Adipose tissue (tissue), 3 donors: Measurements from ENCODE around the gene ACTL8. TPM values are rescaled to one million over a fixed set of nuclear protein-coding genes. Genes with fewer than 3 reads are reported as not detected.
"Not testable (repeated sequence)": the region's sequence is repeated elsewhere in the genome, so short reads cannot be mapped to it uniquely, and the experiment has no call there.

Experiments used
- H3K27ac ChIP-seq: one replicate; pipeline ENCODE4 v1.5.1; 2013; ENCODE audit warnings: low read depth, low read length
- WGBS, 3 donors: extraction: QIAGEN DNeasy Blood & Tissue Kit; methylation state at CpG; one replicate each; pipeline ENCODE4 v1.1.7; 2013; 5-methylcytosine and 5-hydroxymethylcytosine counted together
- polyA plus RNA-seq, 3 donors: library from polyadenylated mRNA; stranded (reverse); fragments of 200-250 nt; gene quantifications; one replicate each; pipeline ENCODE4 v1.2.3, GENCODE V29; 2013
- donor health status: healthy with polysubstance abuse.
- donor health status: Bipolar disorder and iron deficiency.
- donor health status: healthy.

Gene ACTL8
- polyA plus RNA-seq, 3 donors: not detected

DNA sequence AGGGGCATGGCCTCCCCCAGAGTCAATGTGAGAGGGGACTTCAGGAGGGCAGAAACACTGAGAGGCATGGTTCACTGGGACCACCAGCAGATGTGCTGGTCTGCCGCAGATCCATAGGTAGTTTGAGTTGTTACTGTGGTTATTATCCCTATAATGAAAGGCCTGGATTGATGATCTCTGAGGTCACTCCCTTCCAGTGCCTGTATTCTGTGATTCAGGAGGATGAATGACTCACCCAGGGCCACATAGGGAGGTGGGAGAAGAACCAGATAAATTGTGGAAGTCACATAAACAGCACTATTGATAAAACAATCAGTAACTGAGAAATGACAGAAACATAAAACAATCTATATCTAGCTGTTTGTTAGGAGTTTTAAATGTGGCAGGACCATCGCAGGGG, 22.7 kb upstream of the ACTL8 start:
- no peak overlapping the region for H3K27ac ChIP-seq
- 85 to 94% (median 86%) methylated on average over 2 of the region's 2 CpGs for WGBS, 3 donors

DNA sequence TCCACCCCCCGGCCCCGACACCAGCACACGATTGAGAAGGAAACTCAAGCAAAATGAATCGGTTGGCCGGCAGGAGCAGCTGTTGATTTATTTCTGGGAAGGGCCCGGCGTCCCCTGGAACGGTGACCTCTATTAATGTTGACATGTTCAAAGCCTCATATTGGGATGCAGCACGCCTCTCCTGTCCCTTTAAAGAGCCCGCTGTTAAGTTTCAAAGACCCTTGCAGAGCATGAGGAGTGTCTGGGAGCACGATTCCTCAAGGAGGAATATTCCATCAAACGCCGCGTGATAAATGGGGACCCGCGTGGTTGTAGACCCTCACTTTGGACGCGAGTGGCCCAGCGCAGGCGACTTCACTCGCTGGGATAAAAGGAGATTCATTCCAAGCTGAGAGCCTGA, 21.5 kb upstream of the ACTL8 start:
- no peak overlapping the region for H3K27ac ChIP-seq
- 40 to 67% (median 64%) methylated on average over 21 of the region's 21 CpGs for WGBS, 3 donors

DNA sequence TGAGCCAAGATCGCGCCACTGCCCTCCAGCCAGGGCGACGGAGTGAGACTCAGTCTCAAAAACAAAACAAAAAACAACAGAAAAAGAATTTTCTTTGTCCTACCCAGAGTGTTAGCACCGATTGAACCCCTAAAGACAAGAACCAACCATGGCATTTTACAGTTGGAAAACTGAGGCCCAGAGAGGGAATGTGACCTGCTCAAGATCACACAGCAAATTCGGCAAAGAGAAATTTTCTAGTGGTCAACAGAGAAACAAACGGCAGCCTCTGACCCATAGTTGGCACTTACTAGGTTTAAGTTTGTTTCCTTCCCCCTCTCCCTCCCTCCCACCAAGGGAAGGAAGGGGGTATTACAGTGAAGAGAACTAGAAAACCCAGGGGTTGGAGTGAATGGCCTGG, 20.5 kb upstream of the ACTL8 start:
- WGBS, 3 donors: 85 to 88% (median 85%) methylated on average over 7 of the region's 7 CpGs
- H3K27ac ChIP-seq: no peak overlapping the region

DNA sequence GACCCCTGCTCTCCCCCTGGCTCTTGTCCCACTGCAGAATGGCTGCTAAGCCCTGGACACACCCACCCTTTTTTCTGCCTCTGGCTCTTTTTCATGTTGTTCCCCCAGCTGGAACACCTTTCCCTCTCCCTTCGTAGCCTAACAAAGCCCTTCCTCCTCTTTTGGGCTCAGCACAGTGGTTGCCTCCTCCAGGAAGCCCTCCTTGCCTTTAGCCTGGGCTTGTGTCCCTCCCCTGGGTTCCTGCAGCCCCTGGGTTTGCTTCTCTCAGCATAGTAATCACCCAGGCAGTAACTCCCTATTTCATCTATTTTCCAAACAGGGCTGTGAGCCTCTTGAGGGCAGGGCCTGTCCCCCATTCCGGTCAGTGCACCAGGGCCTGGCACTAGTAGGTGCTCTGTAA, 19.8 kb upstream of the ACTL8 start:
- 75 to 85% (median 81%) methylated on average over 2 of the region's 2 CpGs for WGBS, 3 donors
- no peak overlapping the region for H3K27ac ChIP-seq

DNA sequence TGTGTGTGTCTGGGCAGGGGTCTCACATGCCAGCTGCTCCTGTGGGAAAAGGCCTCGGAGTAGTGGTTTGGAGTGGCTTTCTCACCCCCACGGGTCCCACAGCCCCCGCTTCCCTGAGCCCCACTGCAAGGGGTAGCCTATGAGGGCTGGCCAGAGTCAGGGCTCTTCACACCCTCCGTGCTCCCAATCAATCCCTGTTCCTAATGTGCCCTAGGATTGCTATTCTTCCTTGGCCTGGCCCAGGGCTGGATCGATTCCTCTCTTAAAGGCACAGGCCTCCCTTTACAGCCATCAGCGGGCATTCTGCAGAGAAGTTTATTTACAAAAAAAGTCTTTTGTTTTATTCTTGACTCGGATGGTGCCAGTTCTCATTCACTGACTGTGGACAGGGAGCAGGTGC, 19.3 kb upstream of the ACTL8 start:
- H3K27ac ChIP-seq: no peak overlapping the region
- WGBS, 3 donors: 25 to 71% (median 60%) methylated on average over 7 of the region's 7 CpGs

DNA sequence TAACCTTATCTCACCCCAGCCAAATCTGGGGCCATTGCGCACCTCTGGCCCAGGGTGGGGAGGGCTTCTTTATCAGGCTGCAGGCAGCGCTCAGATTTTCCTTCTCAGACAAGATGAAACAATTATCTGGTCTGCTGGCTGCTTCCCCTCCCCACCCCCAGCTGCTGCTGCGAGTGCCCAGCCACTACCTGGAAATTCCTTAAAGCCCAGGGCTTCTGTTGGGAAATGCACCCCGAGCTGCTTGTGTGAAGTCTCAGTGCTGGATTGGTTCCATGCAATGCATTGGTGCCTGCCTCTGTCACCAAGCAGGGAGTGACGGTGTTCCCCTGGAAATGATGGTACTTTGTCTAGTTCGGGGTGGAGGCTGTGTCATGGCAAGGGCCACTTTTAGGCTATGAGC, 18.5 kb upstream of the ACTL8 start:
- 60 to 75% (median 74%) methylated on average over 6 of the region's 6 CpGs for WGBS, 3 donors
- H3K27ac ChIP-seq: no peak overlapping the region

DNA sequence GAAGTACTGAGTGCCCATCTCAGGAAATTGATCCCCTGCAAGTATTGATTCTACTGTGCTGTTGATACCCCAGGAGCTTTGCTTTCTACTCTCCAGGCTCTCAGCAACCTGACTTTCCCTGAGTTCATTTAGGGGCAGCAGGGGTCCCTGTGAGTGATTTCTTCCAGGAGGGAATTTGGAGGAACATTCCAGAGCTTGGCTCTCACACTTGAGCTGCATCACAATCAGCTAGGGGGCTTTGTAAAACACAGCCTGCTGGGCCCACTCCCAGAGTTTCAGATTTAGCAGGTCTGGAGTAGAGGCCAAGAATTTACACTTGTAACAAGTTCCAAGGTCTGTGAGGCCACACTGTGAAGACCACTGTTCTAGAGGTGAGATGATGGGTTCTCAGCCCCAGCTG, 16.1 kb upstream of the ACTL8 start:
- no peak overlapping the region for H3K27ac ChIP-seq

DNA sequence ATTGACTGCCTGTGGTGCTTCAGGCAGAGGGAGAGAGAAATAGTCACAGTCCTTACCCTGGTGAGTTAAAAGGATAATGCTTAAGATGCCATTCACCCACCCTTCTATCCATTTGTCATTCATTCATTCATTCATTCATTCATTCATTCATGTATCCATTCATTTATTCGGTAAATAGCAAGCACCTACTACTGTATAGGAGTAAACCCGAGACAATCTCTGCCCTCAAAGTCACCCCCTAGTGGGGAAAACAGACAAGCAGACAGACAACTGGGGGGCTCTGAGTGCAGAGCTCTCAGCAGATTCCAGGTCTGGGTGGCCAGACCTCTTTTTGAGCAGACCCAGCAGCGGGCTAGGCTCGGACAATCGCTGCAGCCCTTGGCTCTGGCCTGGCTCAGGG, 14.1 kb upstream of the ACTL8 start:
- WGBS, 3 donors: 71 to 80% (median 74%) methylated on average over 5 of the region's 5 CpGs
- H3K27ac ChIP-seq: no peak overlapping the region

DNA sequence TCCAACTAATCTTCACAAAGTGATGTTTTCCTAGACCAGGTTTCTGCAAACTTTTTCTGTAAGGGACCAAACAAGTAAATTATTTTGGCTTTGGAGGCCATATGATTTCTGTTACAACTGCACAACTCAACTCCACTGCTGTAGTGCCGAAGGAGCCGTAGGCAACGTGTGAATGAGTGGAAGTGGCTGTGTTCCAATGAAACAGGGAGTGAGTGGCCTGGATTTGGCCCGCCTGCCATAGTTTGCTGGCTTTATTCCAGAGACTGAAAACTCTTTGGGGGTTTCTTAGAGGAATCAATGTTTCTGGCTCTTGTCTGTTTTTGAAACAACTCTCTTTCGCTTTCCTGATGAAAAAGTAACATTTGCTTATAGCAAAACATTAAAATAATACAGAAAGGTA, 12.6 kb upstream of the ACTL8 start:
- WGBS, 3 donors: 32 to 33% (median 33%) methylated on average over 5 of the region's 5 CpGs
- no peak overlapping the region for H3K27ac ChIP-seq

DNA sequence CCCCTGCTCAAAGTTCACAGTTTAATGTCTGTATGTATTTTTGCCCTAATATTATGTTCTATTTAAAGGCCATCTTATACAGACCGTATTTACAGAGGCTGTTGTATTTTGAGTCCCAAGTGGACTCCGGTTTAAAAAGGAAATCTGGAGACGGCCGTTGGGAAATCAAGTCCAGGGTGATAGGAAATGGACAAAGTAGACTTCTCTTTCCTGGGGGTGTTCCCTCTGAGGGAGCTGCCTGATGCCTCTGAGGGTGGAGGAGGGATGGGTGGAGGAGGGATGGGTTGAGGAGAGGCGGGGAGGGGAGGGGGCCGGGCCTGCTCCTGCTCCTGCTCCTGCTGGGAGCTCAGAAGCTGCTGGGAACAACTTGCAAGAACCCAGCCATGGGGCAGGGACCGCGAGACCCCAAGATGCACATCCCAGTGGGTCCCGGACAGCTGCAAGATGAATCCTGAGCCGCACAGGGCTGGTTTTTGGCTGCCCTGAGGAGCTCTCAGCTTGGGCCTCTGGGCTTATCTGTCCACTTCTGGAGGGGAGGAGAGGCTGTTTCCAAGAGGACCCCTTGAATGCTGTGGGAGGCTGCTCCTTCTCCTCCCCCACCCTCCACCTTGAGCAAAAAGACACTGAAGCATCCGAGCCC, 12.0 kb upstream of the ACTL8 start:
- H3K27ac ChIP-seq: no peak overlapping the region
- WGBS, 3 donors: 23 to 59% (median 30%) methylated on average over 10 to 11 of the region's 11 CpGs

DNA sequence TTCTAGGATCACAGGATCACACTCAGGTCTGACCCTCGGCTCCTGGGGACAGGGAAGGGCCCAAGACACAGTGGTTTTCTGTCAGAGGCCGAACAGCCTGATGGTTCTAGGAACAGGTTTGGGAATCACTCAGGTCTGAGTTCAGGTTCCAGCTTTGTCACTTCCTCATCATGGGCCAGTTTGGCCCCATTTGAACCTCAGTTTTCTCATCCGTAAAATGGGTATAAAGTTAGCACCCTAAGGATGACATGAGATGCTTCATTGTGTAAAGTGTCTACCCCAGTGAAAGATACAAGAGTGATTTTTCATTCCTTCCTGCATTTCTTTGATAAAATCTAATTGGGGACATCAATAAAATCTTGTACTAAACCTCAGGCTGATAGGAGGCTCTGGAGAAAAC, 11.2 kb upstream of the ACTL8 start:
- no peak overlapping the region for H3K27ac ChIP-seq
- 89 to 93% (median 91%) methylated on average over 3 of the region's 3 CpGs for WGBS, 3 donors

DNA sequence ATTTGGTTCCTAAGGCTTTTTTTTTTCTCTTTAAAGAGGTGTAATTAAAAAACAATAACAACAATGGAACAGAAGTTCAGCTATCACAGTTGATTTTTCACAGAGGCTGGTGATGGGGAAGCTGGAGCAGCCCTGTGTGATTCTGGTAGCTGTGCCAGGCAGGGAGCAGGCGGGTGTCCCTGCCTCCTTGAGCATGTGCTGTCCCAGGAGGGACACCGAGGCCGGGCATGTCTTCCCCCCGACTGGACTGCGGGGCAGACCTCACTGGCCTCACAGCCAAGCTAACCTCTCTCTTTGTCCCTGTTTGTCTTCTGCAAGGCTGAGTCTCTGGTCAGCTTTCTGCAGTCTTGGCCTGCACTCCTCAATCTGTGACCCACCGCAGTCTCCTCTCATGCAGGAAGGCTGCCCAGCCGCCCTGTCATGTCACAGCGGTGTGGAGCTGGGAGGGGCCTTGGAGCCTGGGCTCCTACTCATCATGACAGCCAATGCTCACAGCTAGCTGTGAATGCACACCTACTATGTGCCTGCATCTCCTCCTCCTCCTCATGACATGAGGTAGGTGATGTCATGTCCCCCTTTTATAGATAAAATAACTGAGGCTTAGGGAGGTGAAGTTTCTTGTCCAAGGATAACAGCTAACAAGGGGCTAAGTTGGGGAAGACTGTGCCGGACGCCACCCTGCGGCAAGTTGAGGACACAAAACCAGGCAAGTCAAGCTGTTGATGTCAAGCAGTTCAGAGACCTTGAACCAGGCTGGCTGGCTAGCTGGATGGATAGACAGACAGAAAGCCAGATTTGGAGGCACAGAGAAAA, 10.3 kb upstream of the ACTL8 start:
- 77 to 86% (median 86%) methylated on average over 11 of the region's 11 CpGs for WGBS, 3 donors
- H3K27ac ChIP-seq: no peak overlapping the region

DNA sequence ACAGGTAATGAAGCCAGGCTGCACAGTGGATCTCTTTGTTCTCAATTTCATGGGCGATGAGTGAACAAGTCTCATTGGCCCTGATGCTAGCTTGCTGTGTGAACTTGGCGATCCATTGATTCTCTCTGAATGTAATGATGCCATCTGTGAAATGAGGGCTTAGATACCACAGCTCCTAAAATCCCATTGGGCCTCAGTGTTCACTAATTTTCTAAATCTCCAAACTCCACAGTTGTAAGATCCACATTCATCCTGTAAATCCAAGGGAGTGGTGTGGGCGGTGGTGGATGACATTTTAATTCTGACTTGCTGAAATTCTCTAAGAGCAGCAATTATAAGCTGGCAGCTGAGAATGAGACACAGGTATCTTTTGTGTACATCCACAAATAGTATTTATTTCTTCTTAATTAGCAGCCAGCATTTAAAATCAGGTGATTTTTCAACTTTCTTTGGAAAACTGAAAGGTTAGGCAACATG, 9.6 kb upstream of the ACTL8 start:
- H3K27ac ChIP-seq: no peak overlapping the region
- WGBS, 3 donors: 72 to 94% (median 90%) methylated on average over 3 of the region's 3 CpGs

DNA sequence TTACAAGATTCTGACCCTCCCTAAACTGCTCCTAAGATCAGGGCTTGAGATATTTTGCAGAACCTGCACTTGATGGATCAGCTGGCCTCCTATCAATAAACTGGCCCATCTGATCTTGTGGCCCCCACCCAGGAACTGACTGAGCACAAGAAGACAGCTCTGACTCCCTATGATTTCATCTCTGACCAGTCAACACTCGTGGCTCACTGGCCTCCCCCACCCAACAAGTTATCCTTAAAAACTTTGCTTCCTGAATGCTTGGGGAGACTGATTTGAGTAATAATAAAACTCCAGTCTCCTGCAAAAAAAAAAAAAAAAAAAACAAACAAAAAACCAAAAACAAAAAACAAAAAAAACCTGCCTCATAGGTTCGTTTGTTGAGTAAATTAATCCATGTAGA, 8.9 kb upstream of the ACTL8 start:
- 59 to 78% (median 61%) methylated on average over 2 of the region's 2 CpGs for WGBS, 3 donors
- H3K27ac ChIP-seq: not testable (repeated sequence)

DNA sequence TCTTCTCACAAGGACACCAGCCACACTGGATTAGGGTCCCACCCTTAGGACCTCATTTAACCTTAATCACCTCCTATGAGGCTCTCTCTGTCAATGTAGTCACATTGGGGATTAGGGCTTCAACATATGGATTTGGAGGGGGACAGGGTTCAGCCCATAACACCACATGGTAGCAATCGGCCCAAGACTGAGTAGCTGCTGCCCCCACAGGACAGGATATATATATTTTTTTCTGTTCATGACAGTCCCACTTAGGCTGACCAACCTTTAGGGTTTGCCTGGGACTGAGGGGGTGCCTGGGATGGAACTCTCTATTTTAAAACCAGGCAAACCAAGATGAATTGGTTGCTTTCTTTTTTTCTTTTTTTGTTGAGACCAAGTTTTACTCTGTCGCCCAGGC, 8.2 kb upstream of the ACTL8 start:
- 74 to 81% (median 80%) methylated on average over 2 of the region's 2 CpGs for WGBS, 3 donors
- H3K27ac ChIP-seq: no peak overlapping the region

DNA sequence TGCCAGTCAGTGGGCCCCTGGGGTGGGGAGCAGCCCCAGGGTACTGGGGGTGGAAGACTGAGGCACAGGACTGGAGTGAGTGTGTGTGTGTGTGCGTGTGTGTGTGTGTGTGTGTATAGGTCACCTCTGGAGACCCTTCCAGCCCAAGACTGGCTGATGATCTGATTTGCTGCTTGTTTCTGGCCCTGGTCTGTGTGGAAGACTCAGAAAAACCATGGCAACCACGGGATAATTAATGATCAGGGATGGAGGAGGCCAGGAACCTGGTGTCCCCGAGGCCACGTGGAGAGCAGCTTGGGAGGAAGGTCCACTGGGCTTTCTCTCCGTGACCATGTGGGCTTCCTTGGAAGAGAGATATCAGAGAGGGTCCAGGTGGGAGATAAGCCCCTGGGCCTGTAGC, 4.8 kb upstream of the ACTL8 start:
- H3K27ac ChIP-seq: no peak overlapping the region
- WGBS, 3 donors: 64 to 77% (median 74%) methylated on average over 5 of the region's 5 CpGs

DNA sequence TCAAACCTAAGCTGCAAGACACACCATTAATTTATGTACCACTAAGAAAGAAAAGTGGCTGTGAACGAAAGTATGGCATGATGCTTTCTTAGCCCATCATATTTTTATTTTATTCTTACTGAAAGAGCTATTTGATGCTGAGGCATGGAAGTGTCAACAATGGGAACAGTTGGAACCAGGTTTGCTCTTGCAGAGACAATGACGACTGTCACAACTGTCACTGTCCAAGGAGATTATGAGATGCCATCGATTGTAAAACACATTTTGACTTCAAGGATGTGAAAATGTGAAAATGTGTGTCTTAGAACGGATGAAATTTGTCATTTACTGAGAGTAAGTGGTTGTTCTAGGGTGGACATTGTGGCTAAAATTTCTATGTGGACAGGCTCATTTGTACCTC, 2.8 kb upstream of the ACTL8 start:
- H3K27ac ChIP-seq: no peak overlapping the region
- 65 to 82% (median 77%) methylated on average over 4 of the region's 4 CpGs for WGBS, 3 donors

DNA sequence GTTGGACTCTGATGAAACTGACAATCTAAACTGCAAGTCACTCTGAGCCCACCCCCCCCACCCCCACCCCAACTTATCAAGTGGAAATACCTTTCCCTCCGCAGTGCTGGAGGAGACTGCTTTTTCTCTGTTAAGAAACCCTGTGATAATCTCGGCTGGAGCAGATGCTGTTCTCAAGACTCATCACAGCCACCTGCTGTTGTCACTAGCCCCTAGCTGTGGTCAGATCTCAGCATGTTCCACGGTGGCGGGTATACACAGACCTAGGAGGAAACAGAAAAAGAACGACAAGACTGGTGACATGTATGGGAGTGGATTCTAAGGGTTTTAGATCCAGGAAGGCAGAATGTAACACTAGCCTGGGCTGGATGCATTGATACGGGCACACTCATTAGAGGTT, 2.3 kb downstream of the ACTL8 start:
- WGBS, 3 donors: 69 to 81% (median 70%) methylated on average over 6 of the region's 6 CpGs
- no peak overlapping the region for H3K27ac ChIP-seq

DNA sequence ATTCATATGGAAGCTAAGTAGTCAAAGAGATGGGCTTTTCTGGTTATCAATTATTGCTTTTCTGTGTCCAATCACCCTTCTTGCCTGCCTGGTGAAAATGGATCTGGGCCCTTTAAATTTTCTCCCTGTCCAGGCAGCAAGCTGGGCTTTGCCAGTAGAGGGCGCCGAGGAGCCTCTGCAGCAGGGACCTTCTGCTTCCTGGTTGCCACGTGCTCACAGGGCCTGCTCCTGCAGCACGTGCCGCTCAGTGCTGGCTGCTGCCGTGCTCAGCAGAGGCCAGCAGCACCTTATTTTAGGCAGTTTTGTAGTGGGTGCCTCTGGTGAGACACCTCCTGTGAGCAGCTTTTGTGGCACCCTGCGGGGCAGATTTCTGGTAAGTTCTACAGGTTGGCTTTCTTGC, 4.0 kb downstream of the ACTL8 start:
- 55 to 61% (median 57%) methylated on average over 7 of the region's 7 CpGs for WGBS, 3 donors
- no peak overlapping the region for H3K27ac ChIP-seq

DNA sequence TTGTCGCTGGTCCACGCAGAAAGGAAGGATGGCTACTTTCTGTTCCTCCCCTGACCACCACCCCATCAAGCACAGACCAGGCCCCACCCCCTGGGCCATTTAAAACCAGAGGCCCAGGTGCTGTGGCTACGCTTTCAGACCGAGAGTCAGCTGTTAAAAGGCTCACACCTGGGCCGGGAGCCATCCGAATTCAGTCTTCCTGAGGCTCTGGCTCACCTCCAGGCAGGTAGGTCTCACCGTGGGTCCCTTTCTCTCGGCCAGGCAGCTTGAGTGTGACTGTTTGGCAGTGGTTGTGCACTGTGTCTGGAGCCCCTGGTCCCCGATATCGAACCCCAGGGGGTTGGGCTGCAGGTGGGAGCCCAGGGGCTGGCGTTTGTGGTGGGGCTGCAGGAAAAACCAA, 7.2 kb downstream of the ACTL8 start:
- no peak overlapping the region for H3K27ac ChIP-seq
- 71 to 87% (median 83%) methylated on average over 10 to 11 of the region's 11 CpGs for WGBS, 3 donors
